ENCODE data around the gene UGP2. TPM values are rescaled to one million over a fixed set of nuclear protein-coding genes. Genes with fewer than 3 reads are reported as not detected.
"Not testable (repeated sequence)": the region's sequence is repeated elsewhere in the genome, so short reads cannot be mapped to it uniquely, and the experiment has no call there.

Gene UGP2
- total RNA-seq, 8 experiments from 2014 or later = 44.1 to 208 (median 52.3) TPM

DNA sequence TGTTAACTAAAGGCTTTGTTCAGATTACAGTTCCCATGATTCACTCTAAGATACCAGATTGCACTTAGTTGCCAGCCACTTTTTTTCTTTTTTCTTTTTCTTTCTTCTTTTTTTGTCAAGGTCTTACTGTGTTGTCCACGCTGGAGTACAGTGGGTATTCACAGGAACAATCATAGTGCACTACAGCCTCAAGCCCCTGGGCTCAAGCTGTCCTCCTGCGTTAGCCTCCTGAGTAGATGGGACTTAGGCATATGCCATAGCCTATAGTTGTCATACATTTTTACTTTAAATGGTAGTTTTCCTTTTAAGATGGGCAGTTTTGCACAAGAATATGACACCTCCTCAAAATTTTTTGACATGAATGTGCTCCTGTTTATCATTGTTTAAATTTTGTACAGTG lies 2.1 kb downstream of the UGP2 start:
- peak overlapping the region in 1 of 5 donors; percentile 61 for H3K4me3 ChIP-seq

DNA sequence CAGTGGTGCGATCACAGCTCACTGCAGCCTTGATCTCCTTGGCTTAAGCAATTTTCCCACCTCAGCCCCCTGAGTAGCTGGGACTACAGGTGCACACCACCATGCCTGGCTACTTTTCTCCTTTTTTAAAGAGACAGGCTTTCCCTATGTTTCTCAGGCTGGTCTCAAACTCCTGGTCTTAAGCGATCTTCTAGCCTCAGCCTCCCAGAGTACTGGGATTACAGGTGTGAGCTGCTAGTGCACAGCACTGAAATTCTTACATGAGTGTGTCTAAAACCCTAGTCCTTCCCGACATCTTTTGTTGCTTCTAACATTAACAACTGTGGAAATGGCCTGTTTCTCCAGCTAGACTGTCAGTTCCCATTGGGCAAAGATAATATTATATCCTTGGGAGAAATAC lies 2.9 kb downstream of the UGP2 start:
- no peak overlapping the region for H3K27ac ChIP-seq

More for the DNA sequence above, 2.1 kb downstream of the UGP2 start:
- ATAC-seq (replicated peaks in 6 of 8) = no peak
- H3K4me1 ChIP-seq (replicated peaks in 1 of 2) = peaks cover 5 to 12% of the 10 kb centered on the region in 2 donors
- H3K27ac ChIP-seq = no peak overlapping the region
- in situ Hi-C loops (cut with MboI; ENCODE audit: low pct_unique_long_range_greater_than_20kb in 2 of 9, low sequenced_read_pairs in 9 of 9, unreplicated experiment in 9 of 9) = no loop called here
- WGBS, 10 experiments = 36 to 93% (median 63%) methylated on average over 1 to 2 of the region's 2 CpGs; no CpG with 5 or more reads in 2 of the 10 experiments

GRCh38 chr2:63845866-63846265 lies 4.2 kb downstream of the UGP2 start:
- 40 to 100% (median 92%) methylated on average over 1 to 3 of the region's 3 CpGs; no CpG with 5 or more reads in 1 of the 10 experiments for WGBS, 10 experiments
- H3K4me1 ChIP-seq (replicated peaks in 1 of 2) = peaks cover 13 to 21% of the 10 kb centered on the region in 2 donors
- no peak overlapping the region for H3K4me3 ChIP-seq
- no peak for ATAC-seq (replicated peaks in 6 of 8)
- in situ Hi-C loops (cut with MboI; ENCODE audit: low pct_unique_long_range_greater_than_20kb in 2 of 9, low sequenced_read_pairs in 9 of 9, unreplicated experiment in 9 of 9) = no loop called here
- H3K27ac ChIP-seq = no peak overlapping the region

More for the DNA sequence above, 2.9 kb downstream of the UGP2 start:
- WGBS, 10 experiments = 33 to 85% (median 74%) methylated on average over 1 to 3 of the region's 3 CpGs; no CpG with 5 or more reads in 2 of the 10 experiments
- Histone ChIP-seq H3K4me1 (replicated peaks in 1 of 2) (peaks cover 13 to 19% of the 10 kb centered on the region in 2 donors), H3K4me3 (no peak overlapping the region)
- ATAC-seq (replicated peaks in 6 of 8) = no peak
- in situ Hi-C loops (cut with MboI; ENCODE audit: low pct_unique_long_range_greater_than_20kb in 2 of 9, low sequenced_read_pairs in 9 of 9, unreplicated experiment in 9 of 9) = no loop called here

DNA sequence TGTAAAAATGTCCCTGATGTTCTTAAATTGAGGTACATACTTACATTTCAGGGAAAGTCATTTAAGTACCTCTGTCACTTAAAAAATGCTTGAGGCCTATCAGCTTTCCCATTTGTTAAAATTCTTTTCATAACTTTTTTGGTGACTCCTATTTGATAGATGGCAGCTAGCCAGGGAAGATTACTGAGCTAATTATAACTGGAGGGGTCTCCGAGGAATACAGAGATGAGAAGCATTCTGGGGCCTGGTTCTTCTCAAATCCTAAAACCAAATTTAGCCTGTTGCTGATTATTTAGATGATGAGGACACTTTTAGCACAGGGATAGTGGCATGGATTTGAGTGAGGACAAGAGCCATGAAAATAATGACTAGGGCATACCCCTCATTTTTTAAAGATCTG lies 4.8 kb downstream of the UGP2 start:
- in situ Hi-C loops (cut with MboI; ENCODE audit: low pct_unique_long_range_greater_than_20kb in 2 of 9, low sequenced_read_pairs in 9 of 9, unreplicated experiment in 9 of 9) = no loop called here
- WGBS, 10 experiments = 13 to 100% (median 60%) methylated on average over 1 of the region's 1 CpG; no CpG with 5 or more reads in 3 of the 10 experiments
- no peak overlapping the region for H3K27ac ChIP-seq

GRCh38 chr2:63847571-63847970 lies 5.9 kb downstream of the UGP2 start:
- H3K4me3 ChIP-seq; ATAC-seq (replicated peaks in 6 of 8); in situ Hi-C loops (cut with MboI; ENCODE audit: low pct_unique_long_range_greater_than_20kb in 2 of 9, low sequenced_read_pairs in 9 of 9, unreplicated experiment in 9 of 9); H3K27ac ChIP-seq: not testable (repeated sequence)
- WGBS, 10 experiments = 80 to 100% (median 95%) methylated on average over 1 to 3 of the region's 4 CpGs; no CpG with 5 or more reads in 7 of the 10 experiments
- peaks cover 13 to 21% of the 10 kb centered on the region in 2 donors for H3K4me1 ChIP-seq (replicated peaks in 1 of 2)

More for the DNA sequence above, 4.8 kb downstream of the UGP2 start:
- no peak overlapping the region for H3K4me3 ChIP-seq
- ATAC-seq (replicated peaks in 6 of 8) = no peak
- H3K4me1 ChIP-seq (replicated peaks in 1 of 2) = peaks cover 13 to 21% of the 10 kb centered on the region in 2 donors

DNA sequence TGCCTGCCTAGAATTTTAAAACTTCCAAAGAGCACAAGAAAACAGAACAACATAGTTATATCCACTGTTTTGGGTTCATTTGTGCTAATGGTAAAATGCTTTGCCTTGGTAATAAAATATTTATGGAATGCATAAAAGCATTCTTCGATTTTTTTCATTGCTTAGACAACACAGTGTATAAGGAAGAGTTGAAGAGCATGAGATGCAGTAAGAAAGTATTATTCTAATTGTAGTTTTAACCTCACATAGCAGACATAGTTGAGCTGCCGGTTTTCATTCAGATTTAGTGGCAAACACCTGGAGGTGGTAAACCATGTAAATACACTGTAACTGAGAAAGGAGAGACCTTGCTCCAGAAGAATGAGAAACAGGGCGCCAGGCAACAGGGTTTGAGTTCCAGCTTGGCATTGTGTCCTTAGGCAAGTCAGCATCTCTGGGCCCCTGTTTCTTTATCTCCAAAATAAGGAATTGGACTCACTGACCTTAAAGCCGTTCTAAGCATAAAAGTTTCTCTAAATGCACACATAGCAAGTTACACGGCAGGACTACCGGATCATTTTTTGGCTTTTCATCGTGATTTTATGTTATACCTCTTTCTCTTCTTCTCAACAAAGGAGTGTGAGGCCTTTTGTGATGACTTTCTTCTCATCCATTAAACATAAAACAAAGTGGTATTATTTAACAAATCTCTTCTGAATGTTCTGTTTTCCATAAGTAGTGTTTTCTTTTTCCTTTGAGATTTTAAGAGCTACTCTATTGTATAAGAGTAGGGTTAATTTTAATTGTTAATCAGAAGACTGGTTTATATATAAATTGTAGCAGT lies 7.9 kb downstream of the UGP2 start:
- H3K27ac ChIP-seq = peak overlapping the region; percentile 12 to 20
- peak in 5 of 8 experiments; percentile 21 to 85 (median 64) for ATAC-seq (replicated peaks in 6 of 8)
- in situ Hi-C loops (cut with MboI; ENCODE audit: low pct_unique_long_range_greater_than_20kb in 2 of 9, low sequenced_read_pairs in 9 of 9, unreplicated experiment in 9 of 9) = loop anchor here in 3 of 9 experiments (25.0 kb wide), 2 partner anchors 162 to 262 kb away; partner anchors contain the start of genes MDH1 (in 1 of the 3) and WDPCP (in 1 of the 3)
- 4 to 89% (median 13%) methylated on average over 2 to 7 of the region's 7 CpGs for WGBS, 10 experiments
- peak overlapping the region in 2 of 5 donors; percentile 2 to 7 for H3K4me3 ChIP-seq
- H3K4me1 ChIP-seq (replicated peaks in 1 of 2) = peaks cover 11 to 15% of the 10 kb centered on the region in 2 donors

GRCh38 chr2:63850204-63850571 lies 8.5 kb downstream of the UGP2 start:
- 0 to 100% (median 67%) methylated on average over 1 of the region's 1 CpG; no CpG with 5 or more reads in 1 of the 10 experiments for WGBS, 10 experiments
- Histone ChIP-seq H3K4me1 (replicated peaks in 1 of 2) (peaks cover 11 to 18% of the 10 kb centered on the region in 2 donors), H3K27ac (no peak overlapping the region), H3K4me3 (no peak overlapping the region)
- in situ Hi-C loops (cut with MboI; ENCODE audit: low pct_unique_long_range_greater_than_20kb in 2 of 9, low sequenced_read_pairs in 9 of 9, unreplicated experiment in 9 of 9) = loop anchor here in 3 of 9 experiments (25.0 kb wide), 2 partner anchors 163 to 263 kb away; partner anchors contain the start of genes MDH1 (in 1 of the 3) and WDPCP (in 1 of the 3)
- no peak for ATAC-seq (replicated peaks in 6 of 8)

GRCh38 chr2:63850649-63851048 lies 9.0 kb downstream of the UGP2 start:
- ATAC-seq (replicated peaks in 6 of 8) = no peak
- no peak overlapping the region for H3K4me3 ChIP-seq
- no peak overlapping the region for H3K27ac ChIP-seq
- in situ Hi-C loops (cut with MboI; ENCODE audit: low pct_unique_long_range_greater_than_20kb in 2 of 9, low sequenced_read_pairs in 9 of 9, unreplicated experiment in 9 of 9) = loop anchor here in 3 of 9 experiments (25.0 kb wide), 2 partner anchors 163 to 263 kb away; partner anchors contain the start of genes MDH1 (in 1 of the 3) and WDPCP (in 1 of the 3)
- H3K4me1 ChIP-seq (replicated peaks in 1 of 2) = peaks cover 11 to 18% of the 10 kb centered on the region in 2 donors

DNA sequence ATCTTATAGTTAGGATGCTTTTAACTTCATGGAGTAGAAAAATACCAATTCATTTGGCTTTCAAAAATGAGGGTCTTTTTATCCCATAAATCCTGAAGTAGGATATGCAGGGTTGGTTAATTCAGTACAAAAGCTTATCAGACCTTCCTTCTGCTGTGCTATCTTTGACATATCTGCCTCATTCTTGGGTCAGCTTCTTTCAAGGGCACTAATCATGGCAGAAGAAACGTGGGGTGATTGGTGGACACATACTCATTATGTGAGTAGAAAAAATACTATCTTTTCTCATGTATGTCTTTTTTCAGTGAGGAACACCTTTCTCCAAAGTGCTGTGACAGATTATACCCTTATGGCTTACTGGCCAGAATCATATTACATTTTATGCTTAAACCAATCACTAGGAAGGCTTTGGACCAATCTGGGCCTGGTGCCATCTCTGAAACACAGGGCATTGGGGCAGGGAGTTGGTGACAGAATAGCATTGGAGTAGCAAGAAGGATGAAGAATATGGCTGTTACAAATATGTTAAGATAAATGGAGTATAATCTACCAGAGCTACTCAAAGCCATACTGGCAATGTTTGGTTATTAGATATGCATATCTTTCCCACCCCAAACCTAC lies 10.1 kb downstream of the UGP2 start:
- no peak overlapping the region for H3K27ac ChIP-seq
- no peak overlapping the region for H3K4me3 ChIP-seq
- ATAC-seq (replicated peaks in 6 of 8) = no peak
- peaks cover 11 to 18% of the 10 kb centered on the region in 2 donors for H3K4me1 ChIP-seq (replicated peaks in 1 of 2)
- in situ Hi-C loops (cut with MboI; ENCODE audit: low pct_unique_long_range_greater_than_20kb in 2 of 9, low sequenced_read_pairs in 9 of 9, unreplicated experiment in 9 of 9) = loop anchor here in 3 of 9 experiments (25.0 kb wide), 2 partner anchors 164 to 264 kb away; partner anchors contain the start of genes MDH1 (in 1 of the 3) and WDPCP (in 1 of the 3)
- 71 to 100% (median 83%) methylated on average over 1 of the region's 1 CpG; no CpG with 5 or more reads in 5 of the 10 experiments for WGBS, 10 experiments

GRCh38 chr2:63853527-63854310 lies 12.0 kb downstream of the UGP2 start:
- no peak for ATAC-seq (replicated peaks in 6 of 8)
- H3K4me3 ChIP-seq = no peak overlapping the region
- in situ Hi-C loops (cut with MboI; ENCODE audit: low pct_unique_long_range_greater_than_20kb in 2 of 9, low sequenced_read_pairs in 9 of 9, unreplicated experiment in 9 of 9) = loop anchor here in 3 of 9 experiments (25.0 kb wide), 2 partner anchors 166 to 266 kb away; partner anchors contain the start of genes MDH1 (in 1 of the 3) and WDPCP (in 1 of the 3)
- H3K27ac ChIP-seq = no peak overlapping the region
- 40 to 100% (median 87%) methylated on average over 1 to 4 of the region's 4 CpGs; no CpG with 5 or more reads in 1 of the 10 experiments for WGBS, 10 experiments
- H3K4me1 ChIP-seq (replicated peaks in 1 of 2) = peaks cover 11 to 14% of the 10 kb centered on the region in 2 donors

DNA sequence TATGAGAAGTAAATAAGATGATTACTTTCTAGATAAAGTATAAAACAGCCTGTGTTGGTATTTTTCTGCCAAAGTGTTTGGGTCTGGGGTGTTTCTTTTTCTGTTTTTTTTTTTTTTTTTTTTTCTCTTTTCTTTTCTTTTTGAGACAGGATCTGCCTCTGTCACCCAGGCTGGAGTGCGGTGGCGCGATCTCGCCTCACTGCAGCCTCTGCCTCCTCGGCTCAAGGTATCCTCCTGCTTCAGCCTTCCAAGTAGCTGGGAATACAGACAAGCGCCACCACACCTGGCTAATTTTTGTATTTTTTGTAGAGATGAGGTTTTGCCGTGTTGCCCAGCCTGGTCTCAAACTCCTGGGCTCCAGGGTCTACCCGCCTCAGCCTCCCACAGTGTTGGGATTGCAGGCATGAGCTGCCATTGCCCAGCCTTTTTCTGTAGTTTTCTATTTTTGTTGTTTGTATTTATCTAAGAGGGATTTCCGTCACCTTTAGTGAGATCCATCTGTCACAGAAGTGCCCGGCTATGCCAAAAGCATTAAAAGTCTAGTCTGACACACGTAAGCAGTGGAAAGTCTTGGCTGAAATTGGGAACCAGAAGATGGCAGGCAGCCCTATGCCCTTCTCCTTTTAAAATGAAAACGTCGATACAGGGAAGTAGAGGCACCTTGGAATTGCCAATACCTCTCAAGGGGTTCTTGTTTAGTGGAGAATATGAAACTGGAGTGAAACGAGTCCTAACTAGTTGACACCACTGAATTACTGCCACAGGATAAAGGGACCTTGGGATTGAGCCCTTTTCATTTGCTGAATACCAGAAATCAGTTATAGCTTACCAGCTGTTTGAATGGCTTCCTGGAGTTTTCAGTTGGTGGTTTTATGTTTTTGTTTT lies 14.0 kb downstream of the UGP2 start:
- Histone ChIP-seq H3K27ac (no peak overlapping the region), H3K4me3 (no peak overlapping the region), H3K4me1 (replicated peaks in 1 of 2) (peaks cover 0 to 5% of the 10 kb centered on the region in 2 donors)
- in situ Hi-C loops (cut with MboI; ENCODE audit: low pct_unique_long_range_greater_than_20kb in 2 of 9, low sequenced_read_pairs in 9 of 9, unreplicated experiment in 9 of 9) = loop anchor here in 3 of 9 experiments (25.0 kb wide), 2 partner anchors 168 to 268 kb away; partner anchors contain the start of genes MDH1 (in 1 of the 3) and WDPCP (in 1 of the 3)
- whole genome bisulfite sequencing, 10 experiments = 78 to 100% (median 92%) methylated on average over 1 to 13 of the region's 14 CpGs
- no peak for ATAC-seq (replicated peaks in 6 of 8)
